ENCODE measurements around the gene FLNB.

- TF ChIP-seq CTCF (IDR thresholded peaks at IDR 0.05; ENCODE audit: poor library complexity, severe bottlenecking) (no peak), TAF1 (IDR thresholded peaks at IDR 0.05; ENCODE audit: low read depth) (no peak), RAD21 (conservative IDR thresholded peaks at IDR 0.05) (no peak), MXI1 (conservative IDR thresholded peaks at IDR 0.05; ENCODE audit: poor library complexity, severe bottlenecking) (no peak)
- TF ChIP-seq, protein P1, sequence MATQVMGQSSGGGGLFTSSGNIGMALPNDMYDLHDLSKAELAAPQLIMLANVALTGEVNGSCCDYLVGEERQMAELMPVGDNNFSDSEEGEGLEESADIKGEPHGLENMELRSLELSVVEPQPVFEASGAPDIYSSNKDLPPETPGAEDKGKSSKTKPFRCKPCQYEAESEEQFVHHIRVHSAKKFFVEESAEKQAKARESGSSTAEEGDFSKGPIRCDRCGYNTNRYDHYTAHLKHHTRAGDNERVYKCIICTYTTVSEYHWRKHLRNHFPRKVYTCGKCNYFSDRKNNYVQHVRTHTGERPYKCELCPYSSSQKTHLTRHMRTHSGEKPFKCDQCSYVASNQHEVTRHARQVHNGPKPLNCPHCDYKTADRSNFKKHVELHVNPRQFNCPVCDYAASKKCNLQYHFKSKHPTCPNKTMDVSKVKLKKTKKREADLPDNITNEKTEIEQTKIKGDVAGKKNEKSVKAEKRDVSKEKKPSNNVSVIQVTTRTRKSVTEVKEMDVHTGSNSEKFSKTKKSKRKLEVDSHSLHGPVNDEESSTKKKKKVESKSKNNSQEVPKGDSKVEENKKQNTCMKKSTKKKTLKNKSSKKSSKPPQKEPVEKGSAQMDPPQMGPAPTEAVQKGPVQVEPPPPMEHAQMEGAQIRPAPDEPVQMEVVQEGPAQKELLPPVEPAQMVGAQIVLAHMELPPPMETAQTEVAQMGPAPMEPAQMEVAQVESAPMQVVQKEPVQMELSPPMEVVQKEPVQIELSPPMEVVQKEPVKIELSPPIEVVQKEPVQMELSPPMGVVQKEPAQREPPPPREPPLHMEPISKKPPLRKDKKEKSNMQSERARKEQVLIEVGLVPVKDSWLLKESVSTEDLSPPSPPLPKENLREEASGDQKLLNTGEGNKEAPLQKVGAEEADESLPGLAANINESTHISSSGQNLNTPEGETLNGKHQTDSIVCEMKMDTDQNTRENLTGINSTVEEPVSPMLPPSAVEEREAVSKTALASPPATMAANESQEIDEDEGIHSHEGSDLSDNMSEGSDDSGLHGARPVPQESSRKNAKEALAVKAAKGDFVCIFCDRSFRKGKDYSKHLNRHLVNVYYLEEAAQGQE (IDR thresholded peaks at IDR 0.05; ENCODE audit: borderline replicate concordance), result no peak
Observed at GRCh38 chr3:58135712-58136543, 127.7 kb downstream of the FLNB start.
